A549 (cell line): ENCODE data around the gene NRIP2. TPM values are rescaled to one million over a fixed set of nuclear protein-coding genes. Genes with fewer than 3 reads are reported as not detected.

ENCODE experiments used
- ATAC-seq, 2 experiments: fragments of 200-7000 bp in 1 of 2; fragments of >200 bp in 1 of 2; cut with Nextera tagmentation in 1 of 2; cut with Tn5 transposase in 1 of 2; 3 replicates each; pipeline versions ENCODE4 v1.8.0 to v1.9.1; 2018 to 2020; ENCODE audit warnings: mild to moderate bottlenecking in 1 of 2, moderate library complexity in 1 of 2
- CTCF ChIA-PET: fragments of 300-600 bp; sonication (Branson Sonifier 250); formaldehyde crosslinking; extraction: SDS; loops from one replicate; lab custom pipeline; 2021; ENCODE audit warnings: antibody characterized with exemption, inconsistent platforms; lab: Yijun Ruan, JAX
- POLR2A ChIA-PET: fragments of 350-600 bp; formaldehyde crosslinking; extraction: SDS; loops from one replicate; lab custom pipeline; 2021; ENCODE audit warnings: antibody characterized with exemption, inconsistent platforms; lab: Yijun Ruan, JAX
- DNase-seq, 2 experiments: peaks; one replicate each; pipeline versions ENCODE4 v3.0.0 to v3.0.0-alpha.2; 2011 to 2016; ENCODE audit warnings: low read depth in 1 of 2, low spot score in 1 of 2
- FAIRE-seq: peaks from 2 replicates; lab custom pipeline; 2011; peaks lifted over from hg19 to GRCh38; lab: Jason Lieb, UNC
- H3K27ac ChIP-seq, 2 experiments: fragments of >200 bp; sonication (Bioruptor Twin); formaldehyde crosslinking; 3 replicates each; pipeline ENCODE4 v1.5.1; 2016 to 2017
- H3K4me1 ChIP-seq: fragments of >200 bp; sonication (Bioruptor Twin); formaldehyde crosslinking; 3 replicates; pipeline ENCODE4 v1.6.1; 2016
- H3K4me2 ChIP-seq: fragments of >200 bp; sonication (Bioruptor Twin); formaldehyde crosslinking; 3 replicates; pipeline ENCODE4 v1.6.1; 2016
- H3K4me3 ChIP-seq: fragments of >200 bp; sonication (Bioruptor Twin); formaldehyde crosslinking; 3 replicates; pipeline ENCODE4 v1.5.1; 2016
- H3K9me3 ChIP-seq: fragments of >200 bp; sonication (Bioruptor Twin); formaldehyde crosslinking; 3 replicates; pipeline ENCODE4 v1.6.1; 2016
- ATOH8 ChIP-seq: fragments of 250-450 bp; sonication (Bioruptor Pico); IDR thresholded peaks from 2 replicates; pipeline ENCODE4 v1.5.0; 2020; ENCODE audit warnings: low read depth, mild to moderate bottlenecking, moderate library complexity
- BCL3 ChIP-seq: fragments of >200 bp; sonication (Bioruptor Twin); formaldehyde crosslinking; IDR thresholded peaks from 3 replicates; pipeline ENCODE4 v1.6.1; 2016
- CBX8 ChIP-seq: fragments of 200-600 bp; sonication (generic); IDR thresholded peaks from 2 replicates; pipeline ENCODE4 v1.6.1; 2016
- CEBPB ChIP-seq, 2 experiments: fragments of >200 bp in 1 of 2; sonication (Bioruptor Twin) in 1 of 2; formaldehyde crosslinking in 1 of 2; IDR thresholded peaks; 2 replicates each; pipeline ENCODE4 v1.6.1; 2012 to 2016
- EHMT2 ChIP-seq: fragments of 200-600 bp; sonication (generic); IDR thresholded peaks from 2 replicates; pipeline ENCODE4 v1.6.1; 2016; ENCODE audit warnings: antibody characterized with exemption, low read depth, mild to moderate bottlenecking, moderate library complexity
- ESRRA ChIP-seq: fragments of 150-350 bp; IDR thresholded peaks from 2 replicates; pipeline ENCODE4 v1.6.1; 2014; ENCODE audit warnings: mild to moderate bottlenecking, low read length, borderline replicate concordance
- FOSB ChIP-seq: fragments of 250-450 bp; sonication (Bioruptor Pico); IDR thresholded peaks from 2 replicates; pipeline ENCODE4 v1.5.0; 2020; ENCODE audit warnings: mild to moderate bottlenecking, moderate library complexity
- FOSL2 ChIP-seq, 2 experiments: fragments of 450-650 bp in 1 of 2; fragments of >200 bp in 1 of 2; sonication (Bioruptor Twin) in 1 of 2; formaldehyde crosslinking; IDR thresholded peaks; 2 replicates each; pipeline versions ENCODE4 v1.5.0 to v1.6.1; 2016 to 2020; ENCODE audit warnings: mild to moderate bottlenecking in 1 of 2, moderate library complexity in 1 of 2
- GATA3 ChIP-seq: IDR thresholded peaks from 2 replicates; pipeline ENCODE4 v1.6.1; 2012; ENCODE audit warnings: borderline replicate concordance
- HDAC2 ChIP-seq: fragments of 200-600 bp; sonication (generic); IDR thresholded peaks from 2 replicates; pipeline ENCODE4 v1.6.1; 2016
- HOXB5 ChIP-seq: fragments of 250-450 bp; sonication (Bioruptor Pico); IDR thresholded peaks from 2 replicates; pipeline ENCODE4 v1.5.0; 2020; ENCODE audit warnings: mild to moderate bottlenecking, moderate library complexity
- KDM5A ChIP-seq: fragments of 200-600 bp; sonication (generic); IDR thresholded peaks from 2 replicates; pipeline ENCODE4 v1.6.1; 2016; ENCODE audit warnings: antibody characterized with exemption, mild to moderate bottlenecking
- MAFK ChIP-seq: fragments of 450-650 bp; IDR thresholded peaks from 2 replicates; pipeline ENCODE4 v1.6.1; 2014; ENCODE audit not compliant: partially characterized antibody
- MAX ChIP-seq: IDR thresholded peaks from 2 replicates; pipeline ENCODE4 v1.6.1; 2012
- MYC ChIP-seq: IDR thresholded peaks from 2 replicates; pipeline ENCODE4 v1.6.1; 2012; ENCODE audit warnings: mild to moderate bottlenecking, inconsistent platforms, low read length, improper control_type of control experiment, borderline replicate concordance
- NPAS2 ChIP-seq: fragments of 250-450 bp; sonication (Bioruptor Pico); IDR thresholded peaks from 2 replicates; pipeline ENCODE4 v1.8.0; 2022; ENCODE audit warnings: mild to moderate bottlenecking, moderate library complexity, borderline replicate concordance
- NR3C1 ChIP-seq: fragments of >200 bp; sonication (Bioruptor Twin); formaldehyde crosslinking; IDR thresholded peaks from 3 replicates; pipeline ENCODE4 v1.6.1; 2017
- POLR2A ChIP-seq: IDR thresholded peaks from 2 replicates; pipeline ENCODE4 v1.6.1; 2012; ENCODE audit warnings: mild to moderate bottlenecking, low read length
- RAD21 ChIP-seq, 2 experiments: fragments of >200 bp in 1 of 2; sonication (Bioruptor Twin) in 1 of 2; formaldehyde crosslinking in 1 of 2; IDR thresholded peaks in 1 of 2; conservative IDR thresholded peaks in 1 of 2; 2 replicates in 1 of 2; 3 replicates in 1 of 2; pipeline ENCODE4 v1.6.1; 2012 to 2018; ENCODE audit warnings: inconsistent platforms in 1 of 2
- RARB ChIP-seq: fragments of 250-450 bp; sonication (Bioruptor Pico); IDR thresholded peaks from 2 replicates; pipeline ENCODE4 v1.8.0; 2021; ENCODE audit warnings: mild to moderate bottlenecking, moderate library complexity
- RCOR1 ChIP-seq: fragments of 150-350 bp; IDR thresholded peaks from 2 replicates; pipeline ENCODE4 v1.6.1; 2014; ENCODE audit warnings: antibody characterized with exemption, low read length, low read depth
- TP53 ChIP-seq: fragments of 250-450 bp; sonication (Bioruptor Pico); IDR thresholded peaks from 2 replicates; pipeline ENCODE4 v1.5.0; 2021; ENCODE audit warnings: mild to moderate bottlenecking, moderate library complexity
- ZNF302 ChIP-seq: fragments of 250-450 bp; sonication (Bioruptor Pico); IDR thresholded peaks from 2 replicates; pipeline ENCODE4 v1.9.0; 2021; ENCODE audit warnings: inconsistent platforms, mild to moderate bottlenecking, moderate library complexity
- ZSCAN20 ChIP-seq: fragments of 250-450 bp; sonication (Bioruptor Pico); IDR thresholded peaks from 2 replicates; pipeline ENCODE4 v1.8.0; 2022; ENCODE audit warnings: mild to moderate bottlenecking, moderate library complexity
- WGBS: methylation state at CpG from one replicate; pipeline ENCODE4 v1.1.6; 2017; ENCODE audit errors: missing lambda C conversion rate; 5-methylcytosine and 5-hydroxymethylcytosine counted together
- polyA plus RNA-seq, 4 experiments: library from polyadenylated mRNA; depleted of rRNA in 3 of 4; stranded (reverse); fragments of >200 nt; fragmentation: RNase III in 1 of 4; extraction: RNeasy Plus Mini Kit Qiagen cat#74134 plus additional on column Dnase treatment in 1 of 4; gene quantifications; 2 replicates in 3 of 4; 3 replicates in 1 of 4; pipeline ENCODE4 v1.2.3, GENCODE V29; 2011 to 2017

Gene NRIP2
- polyA plus RNA-seq, 2 of the 4 experiments (the other 2 are of a cell fraction) = not detected

- 77% methylated on average over 5 of the region's 5 CpGs for WGBS
- no peak overlapping the region for H3K4me2 ChIP-seq
- no peak for ATAC-seq
- no peak overlapping the region for H3K27ac ChIP-seq
- H3K9me3 ChIP-seq = no peaks in the 10 kb centered on the region
- TF ChIP-seq EHMT2 (no peak), FOSB (CRISPR knock-in tag) (no peak), GATA3 (no peak), CBX8 (no peak)
- TF ChIP-seq, all 56 proteins: peak for 0
- POLR2A ChIA-PET = no interaction called here
- CTCF ChIA-PET = no interaction called here
- Histone ChIP-seq H3K4me3 (no peak overlapping the region), H3K4me1 (no peaks in the 10 kb centered on the region)
- no peak for FAIRE-seq
- DNase-seq = no peak
Measured at GRCh38 chr12:2804393-2805142, 30.3 kb downstream of the NRIP2 start.

DNA sequence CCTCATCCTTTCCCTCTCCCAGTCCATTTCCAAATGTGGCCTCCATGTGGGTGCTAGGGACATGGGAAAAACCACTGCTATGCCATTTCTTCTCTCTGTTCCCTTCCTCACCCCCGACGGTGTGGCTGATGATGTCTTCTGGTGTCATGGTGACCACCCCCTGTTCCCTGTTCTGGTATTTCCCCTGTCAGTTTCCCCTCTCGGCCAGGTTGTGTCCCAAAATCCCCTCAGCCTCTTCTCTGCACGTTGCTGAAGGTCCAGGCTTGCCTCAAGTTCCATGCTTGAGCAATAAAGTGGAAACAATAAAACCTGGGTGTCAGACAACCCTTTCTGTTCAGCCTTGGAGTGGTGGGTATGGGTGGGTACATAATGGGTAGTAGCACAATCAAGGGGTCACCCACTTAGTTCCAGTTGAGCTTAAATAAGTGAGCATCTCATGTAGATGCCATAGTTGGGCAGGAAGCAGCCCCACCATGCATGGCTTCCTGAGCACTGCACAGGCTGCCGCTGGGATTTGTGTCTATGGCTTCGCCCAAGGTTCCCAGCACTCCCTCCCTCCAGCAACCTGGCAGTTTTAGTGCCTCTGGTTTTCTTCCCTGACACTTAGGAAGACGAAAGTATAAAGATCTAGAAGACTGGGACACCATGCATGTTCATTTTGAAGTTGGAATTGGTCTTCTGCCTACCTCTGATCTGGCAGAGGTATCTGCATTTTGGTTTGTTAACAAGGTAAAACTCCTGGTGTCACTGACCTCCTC, 31.0 kb downstream of the NRIP2 start:
- Histone ChIP-seq H3K4me2 (no peak overlapping the region), H3K27ac (no peak overlapping the region), H3K4me1 (no peaks in the 10 kb centered on the region), H3K4me3 (no peak overlapping the region), H3K9me3 (no peaks in the 10 kb centered on the region)
- DNase-seq (no peak), ATAC-seq (no peak), FAIRE-seq (no peak)
- TF ChIP-seq ATOH8 (CRISPR knock-in tag) (no peak), MAFK (no peak), CEBPB (IDR thresholded peaks at IDR 0.05) (no peak), BCL3 (no peak), HOXB5 (CRISPR knock-in tag) (no peak), FOSL2 (IDR thresholded peaks at IDR 0.05) (no peak), FOSL2 (CRISPR knock-in tag; IDR thresholded peaks at IDR 0.05) (no peak), ESRRA (no peak), GATA3 (no peak), KDM5A (no peak), RCOR1 (no peak)
- ChIA-PET CTCF (interaction anchor here (0.6 kb wide), 1 partner anchor 9 kb away, joined by 3 read pairs; the partner anchor contains the start of gene ITFG2), POLR2A (no interaction called here)
- WGBS = 86% methylated on average over 7 of the region's 7 CpGs

GRCh38 chr12:2801044-2801783, 33.6 kb downstream of the NRIP2 start:
- Histone ChIP-seq H3K4me2 (no peak overlapping the region), H3K4me3 (no peak overlapping the region), H3K9me3 (no peaks in the 10 kb centered on the region), H3K27ac (no peak overlapping the region), H3K4me1 (peaks cover 15% of the 10 kb centered on the region)
- CTCF ChIA-PET = interaction anchor here (0.6 to 3.9 kb wide), 5 partner anchors 9 to 183 kb away, joined by 3 to 15 read pairs (median 3); partner anchors contain the start of gene ITFG2
- DNase-seq = no peak
- 91% methylated on average over 16 of the region's 16 CpGs for WGBS
- FAIRE-seq = no peak
- ATAC-seq = no peak
- POLR2A ChIA-PET = no interaction called here
- no peak for TF ChIP-seq POLR2A
- TF ChIP-seq RARB (CRISPR knock-in tag) = no peak
- TF ChIP-seq ZSCAN20 (CRISPR knock-in tag) = no peak
- TF ChIP-seq ZNF302 = no peak
- TF ChIP-seq NR3C1 = no peak
- no peak for TF ChIP-seq MAX
- TF ChIP-seq TP53 (CRISPR knock-in tag) = no peak
- no peak for TF ChIP-seq RAD21 (conservative IDR thresholded peaks at IDR 0.05 in 1 of 2, IDR thresholded peaks at IDR 0.05 in 1 of 2)
- no peak for TF ChIP-seq NPAS2
- TF ChIP-seq MYC = no peak
- TF ChIP-seq HDAC2 = no peak
- TF ChIP-seq, all 56 proteins: peak for 0
